GM23338 (cell line): ENCODE results near the gene TRIAP1. TPM values are rescaled to one million over a fixed set of nuclear protein-coding genes. Genes with fewer than 3 reads are reported as not detected.

ENCODE experiments used
- ATAC-seq: fragments of 200-7000 bp; cut with Tn5 transposase; 3 replicates; pipeline ENCODE4 v1.9.1; 2020
- DNase-seq: peaks from one replicate; pipeline ENCODE4 v3.0.0-alpha.2; 2015; ENCODE audit warnings: low spot score
- H2AFZ ChIP-seq: fragments of 200-600 bp; sonication (generic); 2 replicates; pipeline ENCODE4 v1.8.0; 2016; ENCODE audit warnings: antibody characterized with exemption, mild to moderate bottlenecking, moderate library complexity
- H3F3A ChIP-seq: fragments of 200-600 bp; sonication (generic); replicated peaks from 2 replicates; pipeline ENCODE4 v1.8.0; 2017; ENCODE audit warnings: antibody characterized with exemption, mixed run types, low read depth
- H3K27ac ChIP-seq: fragments of 200-600 bp; sonication (generic); 2 replicates; pipeline ENCODE4 v1.6.1; 2016; ENCODE audit warnings: low read depth
- H3K27me3 ChIP-seq: fragments of 200-600 bp; sonication (generic); 2 replicates; pipeline ENCODE4 v1.8.0; 2016; ENCODE audit warnings: mild to moderate bottlenecking, mixed run types, moderate library complexity; ENCODE audit not compliant: insufficient read depth
- H3K36me3 ChIP-seq: fragments of 200-600 bp; sonication (generic); 2 replicates; pipeline ENCODE4 v1.8.0; 2016; ENCODE audit warnings: mild to moderate bottlenecking; ENCODE audit not compliant: insufficient read depth
- H3K4me1 ChIP-seq: fragments of 200-600 bp; sonication (generic); 2 replicates; pipeline ENCODE4 v1.8.0; 2016; ENCODE audit warnings: mild to moderate bottlenecking, moderate library complexity; ENCODE audit not compliant: insufficient read depth
- H3K4me2 ChIP-seq: fragments of 200-600 bp; sonication (generic); 2 replicates; pipeline ENCODE4 v1.7.1; 2017; ENCODE audit warnings: mixed run types
- H3K4me3 ChIP-seq: fragments of 200-600 bp; sonication (generic); 2 replicates; pipeline ENCODE4 v1.6.1; 2016; ENCODE audit warnings: mixed run types
- H3K79me2 ChIP-seq: fragments of 200-600 bp; sonication (generic); replicated peaks from 2 replicates; pipeline ENCODE4 v1.8.0; 2017; ENCODE audit warnings: mild to moderate bottlenecking; ENCODE audit not compliant: insufficient read depth
- H3K9me2 ChIP-seq: fragments of 200-600 bp; sonication (generic); 2 replicates; pipeline ENCODE4 v1.8.0; 2017; ENCODE audit not compliant: insufficient read depth
- H4K20me1 ChIP-seq: fragments of 200-600 bp; sonication (generic); replicated peaks from 2 replicates; pipeline ENCODE4 v1.8.0; 2017; ENCODE audit warnings: mild to moderate bottlenecking; ENCODE audit not compliant: insufficient read depth
- H3K27ac Mint-ChIP-seq: 2 replicates; pipeline ENCODE4 v1.8.0; 2020; ENCODE audit warnings: inconsistent platforms, mild to moderate bottlenecking, moderate library complexity, mixed read lengths
- H3K27me3 Mint-ChIP-seq: 3 replicates; pipeline ENCODE4 v1.8.0; 2022; ENCODE audit warnings: low read depth, mild to moderate bottlenecking, moderate library complexity, mixed read lengths, inconsistent platforms; ENCODE audit not compliant: insufficient read depth, poor library complexity
- H3K36me3 Mint-ChIP-seq: 3 replicates; pipeline ENCODE4 v1.8.0; 2021; ENCODE audit warnings: low read depth, mild to moderate bottlenecking, inconsistent platforms, moderate library complexity, mixed read lengths
- H3K4me1 Mint-ChIP-seq: 3 replicates; pipeline ENCODE4 v1.8.0; 2020; ENCODE audit warnings: mild to moderate bottlenecking, inconsistent platforms, mixed read lengths
- H3K4me3 Mint-ChIP-seq: 3 replicates; pipeline ENCODE4 v1.8.0; 2021; ENCODE audit warnings: moderate library complexity, mild to moderate bottlenecking, inconsistent platforms, mixed read lengths
- H3K9me3 Mint-ChIP-seq: 3 replicates; pipeline ENCODE4 v1.8.0; 2020; ENCODE audit warnings: moderate library complexity, mild to moderate bottlenecking, inconsistent platforms, mixed read lengths
- CREB1 ChIP-seq: fragments of 250-450 bp; sonication (Bioruptor Pico); IDR thresholded peaks from 2 replicates; pipeline ENCODE4 v1.5.0; 2020; ENCODE audit warnings: low read depth, mild to moderate bottlenecking, moderate library complexity
- CTCF ChIP-seq, 2 experiments: fragments of 200-600 bp in 1 of 2; sonication (generic) in 1 of 2; conservative IDR thresholded peaks; 2 replicates each; pipeline versions ENCODE4 v1.5.1 to v1.6.1; 2016 to 2017; ENCODE audit warnings: antibody characterized with exemption in 2 of 2, low read depth in 2 of 2, mild to moderate bottlenecking in 2 of 2, moderate library complexity in 1 of 2
- EZH2 ChIP-seq: fragments of 200-600 bp; sonication (generic); IDR thresholded peaks from one replicate; pipeline ENCODE4 v1.8.0; 2017; ENCODE audit warnings: antibody characterized with exemption, mild to moderate bottlenecking, low read depth; ENCODE audit not compliant: unreplicated experiment
- EZH2phosphoT487 ChIP-seq: fragments of 200-600 bp; sonication (generic); IDR thresholded peaks from one replicate; pipeline ENCODE4 v1.8.1; 2018; ENCODE audit warnings: antibody characterized with exemption; ENCODE audit not compliant: unreplicated experiment
- JUNB ChIP-seq: IDR thresholded peaks from one replicate; pipeline ENCODE4 v1.6.1; 2016; ENCODE audit warnings: antibody characterized with exemption; ENCODE audit not compliant: unreplicated experiment
- REST ChIP-seq: IDR thresholded peaks from one replicate; pipeline ENCODE4 v1.6.1; 2018; ENCODE audit warnings: antibody characterized with exemption; ENCODE audit not compliant: unreplicated experiment
- STAT1 ChIP-seq: IDR thresholded peaks from one replicate; pipeline ENCODE4 v1.6.1; 2016; ENCODE audit warnings: antibody characterized with exemption; ENCODE audit not compliant: unreplicated experiment
- ZNF114 ChIP-seq: fragments of 250-450 bp; sonication (Bioruptor Pico); IDR thresholded peaks from 2 replicates; pipeline ENCODE4 v1.5.0; 2020; ENCODE audit warnings: mild to moderate bottlenecking, moderate library complexity
- ZNF331 ChIP-seq: fragments of 250-450 bp; sonication (Bioruptor Pico); IDR thresholded peaks from 2 replicates; pipeline ENCODE4 v1.5.0; 2020; ENCODE audit warnings: low read depth, mild to moderate bottlenecking, moderate library complexity
- ZNF462 ChIP-seq: fragments of 250-450 bp; sonication (Bioruptor Pico); IDR thresholded peaks from 2 replicates; pipeline ENCODE4 v1.5.0; 2020; ENCODE audit warnings: mild to moderate bottlenecking, moderate library complexity
- polyA plus RNA-seq: library from polyadenylated mRNA; unstranded; fragments of >200 nt; fragmentation: Nextera tagmentation; extraction: Ambion mirVana; gene quantifications from 2 replicates; pipeline ENCODE4 v1.2.1, GENCODE V29; 2016
- total RNA-seq: library from RNA; depleted of rRNA; stranded (reverse); fragments of >200 nt; shearing (Covaris generic); gene quantifications from 2 replicates; pipeline ENCODE4 v1.2.3, GENCODE V29; 2014

Gene TRIAP1
- total and polyA plus RNA-seq, 2 experiments from 2014 or later: 53.4 to 94.2 TPM

- H3K27me3 Mint-ChIP-seq: peaks cover 5% of the 10 kb centered on the region
- H3K9me3 Mint-ChIP-seq: no peaks in the 10 kb centered on the region
- Histone ChIP-seq H3K79me2 (no peaks in the 10 kb centered on the region), H3K4me2 (no peak overlapping the region), H3K27ac (no peak overlapping the region), H3K36me3 (no peaks in the 10 kb centered on the region), H2AFZ (no peak overlapping the region), H4K20me1 (no peaks in the 10 kb centered on the region), H3K9me2 (no peaks in the 10 kb centered on the region), H3K4me3 (no peak overlapping the region), H3K27me3 (no peaks in the 10 kb centered on the region), H3K4me1 (0 out of 2 replicates have a peak, but pooled peaks cover 4% of the 10 kb centered on the region), H3F3A (no peaks in the 10 kb centered on the region)
- H3K4me1 Mint-ChIP-seq: peaks cover 3% of the 10 kb centered on the region
- H3K4me3 Mint-ChIP-seq: no peak overlapping the region
- no peaks in the 10 kb centered on the region for H3K36me3 Mint-ChIP-seq
- DNase-seq: peak; percentile 73
- H3K27ac Mint-ChIP-seq: no peak overlapping the region
- peak; percentile 76 for ATAC-seq
- TF ChIP-seq ZNF114 (CRISPR knock-in tag) (no peak), STAT1 (no peak), ZNF462 (CRISPR knock-in tag) (no peak)
These were observed 24.5 kb downstream of the TRIAP1 start for GRCh38 chr12:120421701-120422100.

GRCh38 chr12:120417917-120418580 is 28.1 kb downstream of the TRIAP1 start:
- H3K9me2 ChIP-seq: no peaks in the 10 kb centered on the region
- Mint-ChIP-seq H3K27ac (no peak overlapping the region), H3K4me3 (no peak overlapping the region), H3K9me3 (no peaks in the 10 kb centered on the region; the same call in 2 of the 3 replicates), H3K4me1 (peaks cover 12% of the 10 kb centered on the region), H3K36me3 (no peaks in the 10 kb centered on the region), H3K27me3 (peaks cover 11% of the 10 kb centered on the region)
- no peak overlapping the region for H3K4me3 ChIP-seq
- H3K4me2 ChIP-seq: no peak overlapping the region
- H3K4me1 ChIP-seq: peaks cover 12% of the 10 kb centered on the region
- no peak overlapping the region for H2AFZ ChIP-seq
- no peaks in the 10 kb centered on the region for H3K27me3 ChIP-seq
- no peaks in the 10 kb centered on the region for H3K36me3 ChIP-seq
- H3K27ac ChIP-seq: no peak overlapping the region
- H3F3A ChIP-seq: no peaks in the 10 kb centered on the region
- no peaks in the 10 kb centered on the region for H4K20me1 ChIP-seq
- H3K79me2 ChIP-seq: no peaks in the 10 kb centered on the region
- no peak for DNase-seq
- no peak for ATAC-seq
- no peak for TF ChIP-seq CREB1 (CRISPR knock-in tag)
- TF ChIP-seq ZNF331 (CRISPR knock-in tag): no peak
- no peak for TF ChIP-seq JUNB
- TF ChIP-seq EZH2: no peak
- no peak for TF ChIP-seq CTCF (conservative IDR thresholded peaks at IDR 0.05; ENCODE audit: low read depth in 2 of 2)
- TF ChIP-seq REST: no peak
- TF ChIP-seq EZH2phosphoT487: no peak
